ENCODE data around the gene BEST4.
A peak's percentile ranks its signal among the peaks of the same experiment; 100 is the strongest.
"Not testable (repeated sequence)": the region's sequence is repeated elsewhere in the genome, so short reads cannot be mapped to it uniquely, and the experiment has no call there.

Gene BEST4

GRCh38 chr1:44801491-44802305 lies 13.7 kb upstream of the BEST4 start:
- DNase-seq = peak; percentile 48

GRCh38 chr1:44799770-44800584 lies 12.0 kb upstream of the BEST4 start, which contains the start of gene PLK3:
TSS of gene PLK3 (plus strand) at chr1:44800377. CDS start at chr1:44800464, 87 bp downstream.
- DNase-seq = peak; percentile 99

GRCh38 chr1:44798481-44799365 lies 10.8 kb upstream of the BEST4 start:
- no peak for DNase-seq

GRCh38 chr1:44797886-44798285 lies 9.9 kb upstream of the BEST4 start:
- not testable (repeated sequence) for DNase-seq

- no peak for DNase-seq
Measured at GRCh38 chr1:44792736-44793502, 4.9 kb upstream of the BEST4 start.

- DNase-seq = no peak
Measured at GRCh38 chr1:44790968-44791801, 3.2 kb upstream of the BEST4 start.

- DNase-seq = no peak
Measured at GRCh38 chr1:44787506-44787905, 464 bp downstream of the BEST4 start.

- no peak for DNase-seq
Measured at GRCh38 chr1:44786841-44787426, 1.0 kb downstream of the BEST4 start.

GRCh38 chr1:44786138-44786840 lies 1.7 kb downstream of the BEST4 start:
- peak; percentile 85 for DNase-seq

- DNase-seq = no peak
Measured at GRCh38 chr1:44785501-44786137, 2.4 kb downstream of the BEST4 start.

GRCh38 chr1:44785029-44785380 lies 3.0 kb downstream of the BEST4 start:
- DNase-seq = no peak

GRCh38 chr1:44784094-44785028 lies 3.6 kb downstream of the BEST4 start:
- DNase-seq = peak; percentile 43

GRCh38 chr1:44783697-44784093 lies 4.3 kb downstream of the BEST4 start:
- no peak for DNase-seq

GRCh38 chr1:44780583-44781121 lies 7.3 kb downstream of the BEST4 start:
- no peak for DNase-seq

- no peak for DNase-seq
Measured at GRCh38 chr1:44778705-44779576, 9.0 kb downstream of the BEST4 start.

- DNase-seq = no peak
Measured at GRCh38 chr1:44777969-44778635, 9.9 kb downstream of the BEST4 start.

GRCh38 chr1:44777547-44777946 lies 10.4 kb downstream of the BEST4 start:
- DNase-seq = no peak

Data from CD4-positive, alpha-beta T cell treated with Interleukin-6 for 4 hours (primary cell).